Right cardiac atrium (tissue), 5 donors: Measurements from ENCODE around the gene SGF29. TPM values are rescaled to one million over a fixed set of nuclear protein-coding genes. Genes with fewer than 3 reads are reported as not detected.
"Not testable (repeated sequence)": the region's sequence is repeated elsewhere in the genome, so short reads cannot be mapped to it uniquely, and the experiment has no call there.

Source experiments
- ATAC-seq, 2 donors: fragments of 200-7000 bp; cut with Tn5 transposase; one replicate each; pipeline versions ENCODE4 v1.8.0 to v1.9.1; 2020; ENCODE audit warnings: moderate library complexity in 2 of 2, mild to moderate bottlenecking in 1 of 2
- DNase-seq, 3 donors: peaks; one replicate each; pipeline ENCODE4 v3.0.0-alpha.2; 2020
- H3K27ac ChIP-seq: one replicate; pipeline ENCODE4 v1.5.1; 2013; ENCODE audit warnings: mild to moderate bottlenecking, low read length, control low read depth, moderate library complexity
- H3K27me3 ChIP-seq: one replicate; pipeline ENCODE4 v1.6.1; 2013; ENCODE audit not compliant: control insufficient read depth, insufficient read depth
- H3K4me1 ChIP-seq: one replicate; pipeline ENCODE4 v1.6.1; 2013; ENCODE audit warnings: low read length; ENCODE audit not compliant: control insufficient read depth, insufficient read depth
- H3K4me3 ChIP-seq: one replicate; pipeline ENCODE4 v1.5.1; 2013; ENCODE audit warnings: low read length, control low read depth
- H3K9me3 ChIP-seq: one replicate; pipeline ENCODE4 v1.6.1; 2013; ENCODE audit warnings: low read length; ENCODE audit not compliant: control insufficient read depth
- WGBS: extraction: QIAGEN DNeasy Blood & Tissue Kit; methylation state at CpG from one replicate; pipeline ENCODE4 v1.1.7; 2013; 5-methylcytosine and 5-hydroxymethylcytosine counted together
- intact Hi-C, 4 donors: fragments of 100-400 bp; cut with DNase I; formaldehyde crosslinking; loops; one replicate each; pipeline versions ENCODE4 v1.11.0 to v1.14.0; 2022 to 2023
- polyA plus RNA-seq: library from polyadenylated mRNA; stranded (reverse); fragments of 200-250 nt; gene quantifications from one replicate; pipeline ENCODE4 v1.2.3, GENCODE V29; 2013
- total RNA-seq, 4 donors: library from RNA; stranded (reverse); fragmentation: NEBNext Ultra II Directional; extraction: Animal tissue kit (Norgen Biotek cat#: 25700); gene quantifications; one replicate each; pipeline ENCODE4 v1.2.1, GENCODE V29; 2021
- donor health status: healthy with polysubstance abuse.
- donor health status: DM: no; HTN: yes; CAD: no.
- donor health status: DM: no; HTN: no; CAD: no.
- donor health status: DM: no; HTN: yes; CAD: no; lungs with severe emphysema.
- donor health status: DM: yes; HTN: yes; CAD: no.

Gene SGF29
- total and polyA plus RNA-seq, 5 donors: 13.8 to 21.4 (median 18.2) TPM

- Histone ChIP-seq H3K4me3 (no peak overlapping the region), H3K27ac (no peak overlapping the region), H3K9me3 (no peaks in the 10 kb centered on the region), H3K4me1 (peaks cover 13% of the 10 kb centered on the region), H3K27me3 (no peaks in the 10 kb centered on the region)
- WGBS: 76% methylated on average over 9 of the region's 9 CpGs
- intact Hi-C loops: no loop called here
- ATAC-seq (no peak), DNase-seq (peak in 1 of 3 donors; percentile 62)
Measured at GRCh38 chr16:28597692-28598261, 44.1 kb downstream of the SGF29 start.

GRCh38 chr16:28599377-28600285, 45.9 kb downstream of the SGF29 start:
- ATAC-seq: peak in 1 of 2 donors; percentile 4
- DNase-seq, H3K27me3 ChIP-seq, H3K9me3 ChIP-seq, H3K27ac ChIP-seq, intact Hi-C loops, H3K4me3 ChIP-seq: not testable (repeated sequence)
- peaks cover 13% of the 10 kb centered on the region for H3K4me1 ChIP-seq
- no CpG with 5 or more reads among the region's 17 CpGs for WGBS

GRCh38 chr16:28600965-28601364, 47.2 kb downstream of the SGF29 start:
- peak in 1 of 2 donors; percentile 2 for ATAC-seq
- DNase-seq, H3K27ac ChIP-seq, H3K4me3 ChIP-seq, intact Hi-C loops, H3K9me3 ChIP-seq, H3K27me3 ChIP-seq: not testable (repeated sequence)
- 41% methylated on average over 10 of the region's 20 CpGs for WGBS
- H3K4me1 ChIP-seq: peaks cover 13% of the 10 kb centered on the region

DNA sequence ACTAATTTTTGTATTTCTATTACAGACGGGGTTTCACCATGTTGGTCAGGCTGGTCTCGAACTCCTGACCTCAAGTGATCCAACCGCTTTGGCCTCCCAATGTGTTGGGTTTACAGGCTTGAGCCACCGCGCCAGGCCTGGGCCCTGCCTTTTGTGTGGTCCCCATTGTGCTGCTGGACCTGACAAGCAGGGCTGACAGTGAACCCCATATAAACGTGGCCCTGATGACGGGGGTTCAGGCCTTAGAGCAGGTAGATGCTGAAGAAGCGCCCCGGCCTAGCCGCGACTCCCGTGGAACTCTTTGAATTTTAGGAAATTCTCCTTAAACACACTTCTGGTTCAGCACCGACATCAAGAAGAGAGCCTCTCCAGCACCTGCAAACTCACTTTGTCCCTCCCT, 47.9 kb downstream of the SGF29 start:
- H3K4me1 ChIP-seq, H3K4me3 ChIP-seq, ATAC-seq, intact Hi-C loops, H3K27ac ChIP-seq, H3K9me3 ChIP-seq, H3K27me3 ChIP-seq: not testable (repeated sequence)
- WGBS: 93% methylated on average over 12 of the region's 13 CpGs
- peak in 1 of 3 donors; percentile 18 for DNase-seq

DNA sequence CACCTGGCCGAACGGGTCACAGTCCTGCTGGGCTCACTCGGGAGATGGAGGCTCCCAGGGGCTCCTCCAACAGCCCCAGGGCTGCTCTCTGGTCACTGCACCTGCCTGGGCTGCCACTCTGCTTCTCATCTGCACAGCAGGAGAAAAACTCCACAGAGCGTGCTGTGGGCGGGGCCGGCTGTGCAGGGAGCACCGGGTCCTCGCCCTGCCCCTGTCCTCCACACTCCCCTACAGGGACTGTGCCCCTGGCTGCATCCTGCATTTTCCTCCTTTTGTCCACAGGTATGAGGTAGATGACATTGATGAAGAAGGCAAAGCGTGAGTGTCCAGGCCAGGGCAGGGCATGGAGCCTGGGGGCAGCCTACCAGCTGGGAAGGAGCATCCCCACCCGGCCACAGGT, 48.3 kb downstream of the SGF29 start:
- H3K4me1 ChIP-seq, H3K27me3 ChIP-seq, ATAC-seq, DNase-seq, H3K4me3 ChIP-seq, intact Hi-C loops, H3K27ac ChIP-seq, H3K9me3 ChIP-seq: not testable (repeated sequence)
- WGBS: 88% methylated on average over 5 of the region's 10 CpGs

GRCh38 chr16:28602529-28602928, 48.8 kb downstream of the SGF29 start:
- 62% methylated on average over 5 of the region's 6 CpGs for WGBS

GRCh38 chr16:28603381-28604185, 49.9 kb downstream of the SGF29 start:
- H3K27me3 ChIP-seq: no peaks in the 10 kb centered on the region
- DNase-seq (peak in 2 of 3 donors; percentile 33 to 41), ATAC-seq (no peak)
- WGBS: 78% methylated on average over 11 of the region's 11 CpGs
- no peaks in the 10 kb centered on the region for H3K4me1 ChIP-seq
- no peak overlapping the region for H3K27ac ChIP-seq
- no peak overlapping the region for H3K4me3 ChIP-seq
- intact Hi-C loops: no loop called here
- H3K9me3 ChIP-seq: no peaks in the 10 kb centered on the region

More at GRCh38 chr16:28602529-28602928, 48.8 kb downstream of the SGF29 start:
- Histone ChIP-seq H3K4me3 (no peak overlapping the region), H3K27me3 (no peaks in the 10 kb centered on the region), H3K9me3 (no peaks in the 10 kb centered on the region), H3K27ac (no peak overlapping the region), H3K4me1 (no peaks in the 10 kb centered on the region)
- intact Hi-C loops: no loop called here
- ATAC-seq: no peak
- DNase-seq: no peak

DNA sequence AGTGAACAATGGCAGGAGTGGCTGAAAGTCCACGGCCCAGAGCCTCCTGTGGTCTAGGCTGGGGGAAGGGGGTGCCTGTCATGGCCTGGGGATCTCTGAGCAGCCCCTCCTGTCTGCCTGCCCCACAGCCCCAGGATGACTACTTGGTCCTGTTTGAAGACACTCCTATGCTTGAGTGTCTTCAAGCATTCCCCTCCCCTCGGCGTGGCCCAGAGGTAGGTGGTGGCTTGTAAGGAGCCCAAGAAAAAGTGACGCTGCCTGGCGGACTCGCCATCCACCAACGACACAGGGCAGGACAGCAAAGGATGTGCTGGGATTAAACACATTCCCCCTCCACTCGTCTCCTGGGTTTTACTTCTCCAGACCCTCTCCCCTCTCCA, 50.5 kb downstream of the SGF29 start:
- 71% methylated on average over 8 of the region's 8 CpGs for WGBS
- ATAC-seq (no peak), DNase-seq (peak in 1 of 3 donors; percentile 28)
- intact Hi-C loops: no loop called here
- Histone ChIP-seq H3K27me3 (no peaks in the 10 kb centered on the region), H3K27ac (no peak overlapping the region), H3K4me1 (no peaks in the 10 kb centered on the region), H3K9me3 (no peaks in the 10 kb centered on the region), H3K4me3 (no peak overlapping the region)

DNA sequence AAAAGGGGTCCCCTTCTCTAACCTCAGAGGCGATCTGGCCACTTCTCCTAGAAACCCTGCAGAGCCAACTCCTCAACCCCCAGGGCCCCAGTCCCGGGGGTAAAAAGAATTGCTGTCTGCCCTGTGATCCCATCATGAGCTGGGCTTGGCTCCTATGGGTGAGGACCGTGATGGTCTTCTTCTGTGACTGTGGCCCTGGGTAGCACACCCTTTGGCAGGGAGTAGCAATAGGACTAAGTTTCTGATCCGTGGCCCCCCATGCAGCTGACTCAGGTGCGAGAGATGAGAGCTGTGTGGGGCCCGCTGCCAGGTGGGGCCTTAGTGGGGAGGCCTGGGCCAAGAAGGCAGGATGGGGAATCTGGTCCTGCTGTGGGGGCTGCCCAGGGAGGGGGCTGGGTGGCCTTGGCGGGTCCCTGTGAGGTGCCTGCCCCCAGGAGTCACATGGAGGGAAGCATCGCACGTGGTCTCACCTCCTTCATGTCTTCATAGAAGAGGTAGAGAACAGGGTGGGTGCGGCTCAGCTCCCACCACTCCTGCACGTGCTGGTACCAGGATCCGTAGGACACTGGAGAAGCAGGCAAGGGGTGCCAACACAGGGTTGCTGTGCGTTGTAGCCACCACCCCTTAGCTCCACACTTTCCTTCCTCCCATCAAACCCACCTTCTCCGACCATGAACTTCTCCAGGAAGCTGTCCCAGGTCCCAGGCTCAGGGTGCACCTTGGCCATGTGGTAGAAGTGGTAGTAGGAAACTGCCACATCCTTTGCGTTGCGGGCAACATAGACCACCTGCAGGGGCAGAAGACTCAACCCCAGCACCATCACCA, 52.8 kb downstream of the SGF29 start:
- Histone ChIP-seq H3K4me3 (no peak overlapping the region), H3K27me3 (no peaks in the 10 kb centered on the region), H3K4me1 (peaks cover 6% of the 10 kb centered on the region), H3K27ac (no peak overlapping the region), H3K9me3 (no peaks in the 10 kb centered on the region)
- ATAC-seq (no peak), DNase-seq (peak in 1 of 3 donors; percentile 31)
- intact Hi-C loops: no loop called here
- 87% methylated on average over 16 of the region's 16 CpGs for WGBS

- intact Hi-C loops: no loop called here
- DNase-seq (no peak), ATAC-seq (no peak)
- H3K4me1 ChIP-seq: peaks cover 6% of the 10 kb centered on the region
- no peak overlapping the region for H3K27ac ChIP-seq
- H3K9me3 ChIP-seq: no peaks in the 10 kb centered on the region
- WGBS: 95% methylated on average over 9 of the region's 9 CpGs
- no peaks in the 10 kb centered on the region for H3K27me3 ChIP-seq
- H3K4me3 ChIP-seq: no peak overlapping the region
Measured at GRCh38 chr16:28607116-28607623, 53.5 kb downstream of the SGF29 start.
